T-helper 1 cell treated with Interleukin-12 subunit alpha and Interleukin-12 subunit beta and Interleukin-4 antibody, amounts not matched to agents 30 ng/mL and 1 ng/mL, for 36 hours (primary cell): ENCODE measurements around the gene DEDD. TPM values are rescaled to one million over a fixed set of nuclear protein-coding genes. Genes with fewer than 3 reads are reported as not detected.

ENCODE experiments used
- intact Hi-C: fragments of 100-400 bp; cut with micrococcal nuclease; formaldehyde crosslinking; loops from one replicate; pipeline ENCODE4 v1.15.1; 2024
- total RNA-seq: library from RNA; stranded (reverse); gene quantifications from 2 replicates; pipeline ENCODE4 v1.2.3, GENCODE V29; 2022

DEDD gene
- total RNA-seq, 1 donor from 2014 or later = 47.6 TPM

DNA sequence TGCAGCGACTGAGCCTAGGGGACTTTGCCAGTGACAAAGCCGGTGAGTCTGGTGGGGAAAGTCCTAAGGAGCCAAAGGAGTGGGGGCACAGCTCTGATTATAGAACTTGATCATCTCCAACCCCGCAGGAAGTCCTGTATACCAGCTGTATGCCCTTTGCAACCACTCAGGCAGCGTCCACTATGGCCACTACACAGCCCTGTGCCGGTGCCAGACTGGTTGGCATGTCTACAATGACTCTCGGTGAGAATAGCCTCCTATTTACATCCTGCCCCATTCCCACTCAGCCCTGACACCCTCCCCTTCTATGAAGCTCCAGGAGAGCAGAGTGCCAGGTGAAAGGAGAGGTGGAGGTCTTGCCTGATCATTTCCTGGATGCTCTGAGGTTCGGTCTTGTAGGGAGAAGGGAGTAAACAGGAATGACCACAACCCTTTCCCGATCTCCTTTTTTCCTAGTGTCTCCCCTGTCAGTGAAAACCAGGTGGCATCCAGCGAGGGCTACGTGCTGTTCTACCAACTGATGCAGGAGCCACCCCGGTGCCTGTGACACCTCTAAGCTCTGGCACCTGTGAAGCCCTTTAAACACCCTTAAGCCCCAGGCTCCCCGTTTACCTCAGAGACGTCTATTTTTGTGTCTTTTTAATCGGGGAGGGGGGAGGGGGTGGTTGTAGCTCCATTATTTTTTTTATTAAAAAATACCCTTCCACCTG, 32.6 kb upstream of the DEDD start:
- intact Hi-C loops = no loop called here

DNA sequence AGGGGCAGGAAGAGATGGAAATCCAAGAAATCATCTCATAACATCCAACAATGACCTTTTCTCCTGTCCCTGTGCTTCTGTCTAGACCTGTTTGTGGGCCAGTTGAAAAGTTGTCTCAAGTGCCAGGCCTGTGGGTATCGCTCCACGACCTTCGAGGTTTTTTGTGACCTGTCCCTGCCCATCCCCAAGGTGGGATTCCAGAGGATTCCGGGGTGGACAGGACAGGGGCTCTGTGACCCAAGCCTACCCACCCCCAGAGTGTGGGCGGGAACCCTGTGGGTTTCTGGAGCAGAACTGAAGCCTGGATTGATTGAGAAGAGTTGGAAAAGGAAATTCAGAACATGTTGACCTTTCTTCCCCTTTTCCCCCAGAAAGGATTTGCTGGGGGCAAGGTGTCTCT, 31.3 kb upstream of the DEDD start:
- intact Hi-C loops = no loop called here

- intact Hi-C loops = no loop called here
These were observed 30.3 kb upstream of the DEDD start for GRCh38 chr1:161162806-161163205.

DNA sequence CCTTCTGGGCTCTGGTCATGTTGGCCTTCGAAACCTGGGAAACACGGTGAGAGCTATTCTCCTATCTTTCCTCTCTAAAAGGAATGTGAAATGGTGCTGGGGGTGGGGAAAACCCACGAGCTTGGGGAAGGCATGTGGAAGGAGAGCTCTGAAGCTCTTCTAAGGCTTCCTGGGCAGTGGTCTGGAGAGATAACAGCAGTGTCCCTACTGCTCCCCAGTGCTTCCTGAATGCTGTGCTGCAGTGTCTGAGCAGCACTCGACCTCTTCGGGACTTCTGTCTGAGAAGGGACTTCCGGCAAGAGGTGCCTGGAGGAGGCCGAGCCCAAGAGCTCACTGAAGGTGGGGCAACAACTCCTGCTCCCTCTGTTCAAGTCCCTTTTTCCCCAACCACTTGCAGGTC, 29.6 kb upstream of the DEDD start:
- intact Hi-C loops = no loop called here

DNA sequence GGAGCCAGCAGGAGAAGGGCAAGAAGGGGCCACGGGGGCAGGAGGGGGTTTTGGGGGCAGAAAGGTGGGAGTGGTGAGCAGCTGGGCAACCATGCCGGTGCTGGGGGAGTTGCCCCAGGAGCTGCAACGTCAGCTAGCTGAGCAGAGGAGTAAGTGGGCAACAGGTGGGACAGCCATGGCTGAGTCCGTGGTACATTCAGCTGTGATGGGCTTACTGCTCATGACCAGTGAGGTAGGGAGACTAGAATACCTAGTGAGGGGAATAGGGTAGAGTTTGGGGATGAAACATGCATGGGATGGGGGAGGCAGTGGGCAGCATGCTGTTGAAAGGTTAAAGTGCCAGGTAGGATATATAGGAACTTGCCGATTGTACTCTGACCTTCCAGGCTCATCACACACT, 29.2 kb upstream of the DEDD start:
- intact Hi-C loops = no loop called here

DNA sequence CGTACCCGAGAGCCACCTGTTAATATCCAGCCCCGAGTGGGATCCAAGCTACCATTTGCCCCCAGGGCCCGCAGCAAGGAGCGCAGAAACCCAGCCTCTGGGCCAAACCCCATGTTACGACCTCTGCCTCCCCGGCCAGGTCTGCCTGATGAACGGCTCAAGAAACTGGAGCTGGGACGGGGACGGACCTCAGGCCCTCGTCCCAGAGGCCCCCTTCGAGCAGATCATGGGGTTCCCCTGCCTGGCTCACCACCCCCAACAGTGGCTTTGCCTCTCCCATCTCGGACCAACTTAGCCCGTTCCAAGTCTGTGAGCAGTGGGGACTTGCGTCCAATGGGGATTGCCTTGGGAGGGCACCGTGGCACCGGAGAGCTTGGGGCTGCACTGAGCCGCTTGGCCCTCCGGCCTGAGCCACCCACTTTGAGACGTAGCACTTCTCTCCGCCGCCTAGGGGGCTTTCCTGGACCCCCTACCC, 28.2 kb upstream of the DEDD start:
- intact Hi-C loops = no loop called here

- intact Hi-C loops = loop anchor here (1.0 to 2.0 kb wide), 3 partner anchors 17 to 115 kb away; partner anchors contain the start of genes B4GALT3, DEDD and USF1
These were observed 27.4 kb upstream of the DEDD start for GRCh38 chr1:161159913-161160243.

DNA sequence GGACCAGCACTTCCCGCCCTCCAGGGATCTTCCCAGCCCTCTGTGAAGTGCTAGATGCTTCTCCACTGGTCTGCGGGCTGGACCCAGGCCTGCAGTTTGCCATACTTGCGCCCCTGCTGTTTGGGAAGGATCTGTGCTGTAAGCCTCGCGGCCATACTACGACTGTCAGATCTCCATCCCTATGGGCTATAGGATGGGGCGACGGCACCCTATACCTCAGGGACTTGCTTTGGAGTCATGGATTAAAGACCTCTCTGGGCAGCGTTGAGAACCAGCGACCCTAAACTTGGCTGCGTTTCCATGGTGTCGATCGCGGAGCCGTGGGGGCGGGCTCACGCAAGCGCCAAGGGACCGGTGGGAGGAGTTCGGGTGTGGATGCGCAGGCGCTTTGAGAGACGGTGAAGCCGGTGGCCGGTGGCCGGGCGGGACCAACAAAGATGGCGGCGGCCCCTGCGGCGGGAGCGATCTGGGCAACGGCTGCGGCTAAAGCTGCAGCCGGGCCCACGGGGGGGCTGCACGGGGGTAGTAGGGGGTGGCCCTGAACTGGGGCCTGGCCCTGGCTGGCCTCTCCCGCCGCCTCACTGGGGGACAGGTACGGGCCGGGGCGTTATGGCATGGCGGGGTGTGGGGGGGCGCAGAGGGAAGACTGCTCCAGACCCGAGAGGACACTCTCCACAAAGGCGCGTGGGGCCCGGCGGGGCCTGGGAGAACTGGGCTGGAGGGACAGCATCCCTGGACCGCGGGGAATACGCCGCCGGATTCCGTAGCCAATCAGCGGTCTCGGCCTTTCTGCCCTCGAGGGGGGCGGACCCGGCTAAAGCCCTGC, 26.8 kb upstream of the DEDD start, which contains the start of gene USP21:
TSS of gene USP21 (plus strand) at position 414 of the 826 bp plus-strand sequence. CDS start 1,141 bp downstream, outside the sequence.
- intact Hi-C loops = loop anchor here (1.0 to 2.0 kb wide), 3 partner anchors 18 to 114 kb away; partner anchors contain the start of genes B4GALT3, DEDD and USF1

DNA sequence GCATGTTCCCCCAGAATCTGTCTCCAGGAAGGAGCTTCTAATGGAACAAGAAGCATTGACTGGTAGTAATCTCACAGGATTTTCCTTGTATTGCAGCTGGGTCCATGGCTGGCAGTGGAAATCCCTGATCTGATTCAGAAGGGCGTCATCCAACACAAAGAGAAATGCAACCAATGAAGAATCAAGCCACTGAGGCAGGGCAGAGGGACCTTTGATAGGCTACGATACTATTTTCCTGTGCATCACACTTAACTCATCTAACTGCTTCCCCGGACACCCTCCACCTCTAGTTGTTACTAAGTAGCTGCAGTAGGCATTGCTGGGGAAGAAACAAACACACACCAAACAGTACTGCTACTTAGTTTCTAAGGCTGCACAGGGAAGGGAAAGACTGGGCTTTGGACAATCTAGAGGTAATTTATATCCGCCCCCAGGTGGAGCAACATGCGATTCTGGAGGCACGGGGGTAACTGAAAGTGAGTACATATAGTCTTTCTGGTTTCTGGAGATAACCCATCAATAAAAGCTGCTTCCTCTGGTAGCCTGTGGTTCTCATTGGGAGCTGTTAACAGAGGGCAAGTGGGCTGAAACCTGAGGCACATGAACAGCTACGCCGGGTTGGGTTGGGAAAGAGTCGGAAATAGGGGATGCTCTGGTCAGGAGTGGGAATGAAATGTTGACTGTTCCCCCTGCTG, 26.0 kb upstream of the DEDD start:
- intact Hi-C loops = loop anchor here (1.0 to 2.0 kb wide), 4 partner anchors 8 to 113 kb away; partner anchors contain the start of genes B4GALT3, DEDD, PPOX and USF1

DNA sequence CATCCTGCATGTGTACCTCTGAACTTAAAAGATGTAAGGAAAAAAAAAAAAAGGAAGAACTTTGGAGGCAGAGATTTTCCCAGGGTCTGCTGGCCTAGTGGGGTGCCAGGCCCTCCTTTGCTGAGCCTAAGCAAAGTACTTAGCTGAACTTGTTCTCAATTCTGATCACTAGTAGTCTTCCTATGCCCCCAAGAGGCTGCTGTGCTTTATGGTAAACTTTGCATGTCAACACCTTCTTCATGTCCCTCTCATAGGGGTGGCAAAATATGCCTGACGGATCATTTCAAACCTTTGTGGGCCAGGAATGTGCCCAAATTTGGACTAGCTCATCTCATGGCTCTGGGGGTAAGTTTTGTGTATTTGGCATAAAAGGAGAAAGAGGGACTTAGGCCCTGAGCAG, 25.4 kb upstream of the DEDD start:
- intact Hi-C loops = loop anchor here (1.0 to 2.0 kb wide), 2 partner anchors 8 to 19 kb away; partner anchors contain the start of genes B4GALT3 and PPOX

DNA sequence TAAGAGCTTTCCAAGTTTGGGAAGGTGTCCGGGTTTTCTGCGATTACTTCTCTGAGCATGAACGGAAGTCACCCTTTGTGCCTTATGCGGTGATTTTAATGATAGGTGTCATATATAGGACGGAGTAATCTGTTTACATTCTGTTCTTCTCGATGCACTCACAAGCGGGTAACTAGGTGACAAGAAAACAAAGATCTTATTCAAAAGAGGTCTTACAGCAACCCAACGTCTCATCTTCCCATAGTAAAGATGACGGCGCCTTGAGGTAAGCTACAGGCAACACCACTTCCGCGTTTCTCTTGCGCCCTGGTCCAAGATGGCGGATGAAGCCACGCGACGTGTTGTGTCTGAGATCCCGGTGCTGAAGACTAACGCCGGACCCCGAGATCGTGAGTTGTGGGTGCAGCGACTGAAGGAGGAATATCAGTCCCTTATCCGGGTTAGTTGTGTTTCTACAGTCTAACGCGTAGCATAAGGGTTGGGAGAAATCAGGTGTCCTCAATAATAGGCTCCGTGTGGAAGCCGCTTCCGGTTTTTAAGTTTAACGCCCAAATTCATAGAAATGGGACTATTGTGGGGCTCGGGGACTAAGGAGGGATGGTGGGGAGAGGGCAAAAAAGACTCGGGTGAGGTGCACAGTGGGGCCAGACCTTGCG, 21.3 kb upstream of the DEDD start, which contains the start of gene UFC1:
TSS of gene UFC1 (plus strand) at position 297 of the 656 bp plus-strand sequence. CDS start at position 317, 20 bp downstream.
- intact Hi-C loops = loop anchor here (1.0 to 5.0 kb wide), 10 partner anchors 12 to 892 kb away; partner anchors contain the start of genes B4GALT3, DCAF8, DEDD and NDUFS2

- intact Hi-C loops = loop anchor here (1.0 to 5.0 kb wide), 10 partner anchors 13 to 891 kb away; partner anchors contain the start of genes B4GALT3, DCAF8, DEDD and NDUFS2
These were observed 20.7 kb upstream of the DEDD start for GRCh38 chr1:161153176-161153575.

- intact Hi-C loops = no loop called here
These were observed 13.4 kb upstream of the DEDD start for GRCh38 chr1:161145832-161146231.

- intact Hi-C loops = no loop called here
These were observed 8.4 kb upstream of the DEDD start for GRCh38 chr1:161140755-161141400.

DNA sequence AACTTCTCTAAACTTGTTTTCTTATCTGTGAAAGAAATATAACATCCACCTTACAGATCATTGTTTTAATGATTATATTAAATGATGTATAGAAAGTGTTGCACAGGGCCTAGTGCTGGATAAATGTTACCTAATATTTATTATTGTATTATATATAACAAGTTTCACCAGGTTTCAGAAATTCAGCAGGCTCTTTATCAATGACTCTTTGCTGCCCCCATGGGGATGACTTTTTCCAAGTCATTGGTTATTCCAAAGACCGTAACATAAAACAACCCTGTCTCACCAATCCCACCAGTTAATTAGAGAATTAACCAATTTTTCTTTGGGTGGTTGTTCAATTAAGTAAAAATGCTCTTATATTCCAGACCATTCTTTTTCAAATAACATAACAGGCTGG, 7.3 kb upstream of the DEDD start:
- intact Hi-C loops = loop anchor here (1.0 kb wide), 2 partner anchors 42 to 142 kb away; no protein-coding TSS in a partner anchor

- intact Hi-C loops = no loop called here
These were observed 6.0 kb upstream of the DEDD start for GRCh38 chr1:161138431-161138830.

DNA sequence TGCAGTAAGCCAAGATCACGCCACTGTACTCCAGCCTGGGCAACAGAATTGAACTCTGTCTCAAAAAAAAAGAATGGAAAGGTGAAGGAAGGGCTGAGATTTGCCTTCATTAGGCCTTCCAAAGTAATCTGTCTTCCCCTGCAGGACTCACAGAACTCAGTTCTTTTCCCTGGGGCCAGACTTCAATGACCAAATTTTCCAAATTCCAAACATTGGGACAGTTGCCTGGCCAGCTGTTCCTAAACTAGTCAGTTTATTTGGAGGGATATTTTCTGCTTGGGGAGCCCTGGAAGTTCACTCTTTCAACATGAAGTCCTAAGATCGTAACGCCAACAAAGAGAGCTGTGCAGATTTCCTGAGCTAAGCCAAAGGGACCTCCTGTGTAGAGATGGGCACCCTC, 5.4 kb upstream of the DEDD start:
- intact Hi-C loops = no loop called here

- intact Hi-C loops = loop anchor here (5.0 kb wide), 1 partner anchor 594 kb away; no protein-coding TSS in a partner anchor
These were observed 813 bp upstream of the DEDD start for GRCh38 chr1:161133220-161133740.
